ENCODE measurements around the gene TRIOBP. TPM values are rescaled to one million over a fixed set of nuclear protein-coding genes. Genes with fewer than 3 reads are reported as not detected.

TRIOBP gene
- total and polyA plus RNA-seq, 2 of the 13 experiments (the other 11 are each of a cell fraction or from before 2014, with no cell fraction given): 6.1 to 15.4 TPM

- 0 out of 2 replicates have a peak, but pooled peaks have one; percentile 59 for TF ChIP-seq SP140L (CRISPR knock-in tag; IDR thresholded peaks at IDR 0.05; ENCODE audit: borderline replicate concordance)
- TF ChIP-seq AFF4 (CRISPR knock-in tag; IDR thresholded peaks at IDR 0.05): no peak; the same call in 1 of the 2 replicates
- 0 out of 2 replicates have a peak, but pooled peaks have one; percentile 47 for TF ChIP-seq BRD4 (CRISPR knock-in tag; IDR thresholded peaks at IDR 0.05)
- peak; percentile 99 for TF ChIP-seq AGO1 (IDR thresholded peaks at IDR 0.05; ENCODE audit: low read depth, low read length, poor library complexity, severe bottlenecking)
- TF ChIP-seq ZNF773 (CRISPR knock-in tag; IDR thresholded peaks at IDR 0.05; ENCODE audit: borderline replicate concordance): no peak
- TF ChIP-seq ARHGAP35 (CRISPR knock-in tag; IDR thresholded peaks at IDR 0.05; ENCODE audit: borderline replicate concordance): peak; percentile 44; the same call in 1 of the 2 replicates
- no peak for TF ChIP-seq ZNF547 (CRISPR knock-in tag; IDR thresholded peaks at IDR 0.05)
- peak; percentile 84; the same call in 1 of the 3 replicates for TF ChIP-seq MXI1 (IDR thresholded peaks at IDR 0.05; ENCODE audit: borderline replicate concordance, low read depth, low read length)
- TF ChIP-seq FOXA1 (IDR thresholded peaks at IDR 0.05): no peak
- TF ChIP-seq FOXA1 (CRISPR knock-in tag; IDR thresholded peaks at IDR 0.05): no peak
- peak; percentile 72; the same call in 1 of the 2 replicates for TF ChIP-seq KLF11 (CRISPR knock-in tag; IDR thresholded peaks at IDR 0.05)
- no peak for TF ChIP-seq PREB (CRISPR knock-in tag; IDR thresholded peaks at IDR 0.05)
- TF ChIP-seq ZBTB10 (CRISPR knock-in tag; IDR thresholded peaks at IDR 0.05; ENCODE audit: borderline replicate concordance): peak; percentile 99
- TF ChIP-seq SMARCE1 (IDR thresholded peaks at IDR 0.05; ENCODE audit: borderline replicate concordance): no peak
- 0 out of 2 replicates have a peak, but pooled peaks have one; percentile 37 for TF ChIP-seq ZNF710 (CRISPR knock-in tag; IDR thresholded peaks at IDR 0.05; ENCODE audit: borderline replicate concordance)
- TF ChIP-seq KMT2A (CRISPR knock-in tag; IDR thresholded peaks at IDR 0.05): peak; percentile 79; the same call in 1 of the 2 replicates
- TF ChIP-seq DNMT3B (CRISPR knock-in tag; conservative IDR thresholded peaks at IDR 0.05): 0 out of 2 replicates have a peak, but pooled peaks have one; percentile 62
Measured at GRCh38 chr22:37807410-37808293, 110.8 kb downstream of the TRIOBP start, which contains the start of gene GCAT (continued).
